ENCODE measurements around the gene GANC.

The GANC gene

DNA sequence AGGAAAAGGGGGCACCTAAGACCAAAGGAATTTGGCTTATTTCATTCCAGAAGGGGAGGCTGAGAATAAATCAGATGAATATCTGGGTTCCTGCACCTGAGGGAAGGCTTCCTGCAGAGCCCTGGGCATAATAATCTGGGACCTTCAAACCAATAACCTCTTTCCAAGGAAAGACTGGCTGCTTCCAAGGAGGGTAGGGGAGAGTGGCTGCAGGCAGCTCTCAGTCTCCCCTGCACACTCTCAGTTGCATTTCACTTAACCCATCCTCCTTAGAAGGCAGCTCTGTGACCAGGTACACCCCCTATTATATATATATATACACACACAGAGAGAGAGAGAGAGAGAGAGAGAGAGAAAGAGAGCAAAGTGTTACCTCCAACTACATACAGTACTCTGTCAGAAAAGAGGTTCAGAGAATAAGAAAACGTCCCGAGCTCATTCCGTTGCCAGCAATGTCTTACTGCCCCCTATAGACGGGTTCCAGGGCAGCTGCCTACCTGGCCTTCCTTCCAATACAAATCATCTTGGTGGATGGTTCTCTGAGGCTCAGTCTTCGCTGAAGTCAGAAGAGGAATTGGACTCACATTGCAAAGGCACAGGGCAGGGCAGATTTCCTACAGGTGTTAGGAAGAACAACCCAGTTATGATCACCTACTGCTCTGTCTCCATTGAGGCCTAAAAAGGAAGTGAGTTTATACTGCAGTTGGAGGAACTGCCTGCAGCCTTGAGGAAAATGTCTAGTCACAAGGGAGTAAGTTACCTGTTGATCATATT is 112.4 kb downstream of the GANC start:
- TF ChIP-seq, protein P1, sequence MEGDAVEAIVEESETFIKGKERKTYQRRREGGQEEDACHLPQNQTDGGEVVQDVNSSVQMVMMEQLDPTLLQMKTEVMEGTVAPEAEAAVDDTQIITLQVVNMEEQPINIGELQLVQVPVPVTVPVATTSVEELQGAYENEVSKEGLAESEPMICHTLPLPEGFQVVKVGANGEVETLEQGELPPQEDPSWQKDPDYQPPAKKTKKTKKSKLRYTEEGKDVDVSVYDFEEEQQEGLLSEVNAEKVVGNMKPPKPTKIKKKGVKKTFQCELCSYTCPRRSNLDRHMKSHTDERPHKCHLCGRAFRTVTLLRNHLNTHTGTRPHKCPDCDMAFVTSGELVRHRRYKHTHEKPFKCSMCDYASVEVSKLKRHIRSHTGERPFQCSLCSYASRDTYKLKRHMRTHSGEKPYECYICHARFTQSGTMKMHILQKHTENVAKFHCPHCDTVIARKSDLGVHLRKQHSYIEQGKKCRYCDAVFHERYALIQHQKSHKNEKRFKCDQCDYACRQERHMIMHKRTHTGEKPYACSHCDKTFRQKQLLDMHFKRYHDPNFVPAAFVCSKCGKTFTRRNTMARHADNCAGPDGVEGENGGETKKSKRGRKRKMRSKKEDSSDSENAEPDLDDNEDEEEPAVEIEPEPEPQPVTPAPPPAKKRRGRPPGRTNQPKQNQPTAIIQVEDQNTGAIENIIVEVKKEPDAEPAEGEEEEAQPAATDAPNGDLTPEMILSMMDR (IDR thresholded peaks at IDR 0.05; ENCODE audit: control extremely low read depth, extremely low read depth, low read depth, missing control alignments) = peak; percentile 64
- ChIA-PET POLR2A (no interaction called here), CTCF (interaction anchor here (0.5 to 2.9 kb wide), 19 partner anchors 8 to 295 kb away, joined by 3 to 13 read pairs (median 3); no protein-coding TSS in a partner anchor)
- peak; percentile 54 for DNase-seq (ENCODE audit: extremely low spot score)

DNA sequence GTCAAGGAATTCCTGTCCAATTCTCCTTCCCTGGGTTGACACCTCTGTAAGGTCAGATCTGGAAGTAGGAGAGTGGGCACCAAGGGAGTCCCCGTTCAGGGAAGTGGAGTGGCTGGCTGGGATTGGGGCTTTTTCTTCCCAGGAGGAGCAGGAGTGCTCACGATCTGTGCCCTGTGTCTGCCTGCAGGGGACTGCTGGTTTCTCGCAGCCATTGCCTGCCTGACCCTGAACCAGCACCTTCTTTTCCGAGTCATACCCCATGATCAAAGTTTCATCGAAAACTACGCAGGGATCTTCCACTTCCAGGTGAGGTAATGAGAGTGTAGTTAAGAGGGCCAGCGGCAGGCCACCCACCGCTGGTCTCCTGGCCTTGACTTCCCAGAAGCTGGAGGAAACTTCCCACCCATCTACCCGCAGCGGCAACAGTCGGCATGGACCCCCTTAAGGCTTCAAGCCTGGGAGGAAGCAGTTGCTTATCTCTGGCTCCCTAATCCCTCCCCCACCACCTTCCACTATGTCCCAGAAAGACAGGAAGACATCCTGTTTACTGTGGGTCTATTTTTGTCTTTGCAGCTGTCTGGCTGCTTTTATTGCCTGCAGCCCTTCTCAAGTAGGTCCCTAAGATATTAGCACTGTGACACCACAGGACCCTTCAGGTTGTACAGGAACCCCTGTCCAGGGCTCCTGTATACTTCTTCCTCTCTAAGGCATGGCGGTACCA is 113.1 kb downstream of the GANC start:
- CTCF ChIA-PET = interaction anchor here (0.8 to 2.9 kb wide), 10 partner anchors 9 to 35 kb away, joined by 3 to 13 read pairs (median 4); no protein-coding TSS in a partner anchor
- TF ChIP-seq, protein P1 (IDR thresholded peaks at IDR 0.05; ENCODE audit: control extremely low read depth, extremely low read depth, low read depth, missing control alignments) = no peak
- POLR2A ChIA-PET = no interaction called here
- DNase-seq (ENCODE audit: extremely low spot score) = no peak

DNA sequence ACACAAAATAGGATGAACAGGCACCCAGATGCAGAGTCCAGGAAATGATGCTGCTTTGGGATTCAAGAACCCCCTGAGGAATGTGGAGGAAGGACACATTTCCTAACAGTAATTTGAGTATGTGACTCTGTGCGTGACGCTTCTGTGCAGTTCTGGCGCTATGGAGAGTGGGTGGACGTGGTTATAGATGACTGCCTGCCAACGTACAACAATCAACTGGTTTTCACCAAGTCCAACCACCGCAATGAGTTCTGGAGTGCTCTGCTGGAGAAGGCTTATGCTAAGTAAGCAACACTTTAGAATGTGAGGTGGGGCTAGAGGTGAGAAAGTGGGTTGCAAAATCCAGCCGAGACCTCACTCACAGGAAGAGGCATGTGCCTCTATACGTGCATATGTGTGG is 114.6 kb downstream of the GANC start:
- ChIA-PET CTCF (interaction anchor here (0.9 to 1.6 kb wide), 5 partner anchors 10 to 283 kb away, joined by 3 to 6 read pairs (median 3); no protein-coding TSS in a partner anchor), POLR2A (no interaction called here)
- no peak for DNase-seq (ENCODE audit: extremely low spot score)
- TF ChIP-seq, protein P1 (IDR thresholded peaks at IDR 0.05; ENCODE audit: control extremely low read depth, extremely low read depth, low read depth, missing control alignments) = no peak

DNA sequence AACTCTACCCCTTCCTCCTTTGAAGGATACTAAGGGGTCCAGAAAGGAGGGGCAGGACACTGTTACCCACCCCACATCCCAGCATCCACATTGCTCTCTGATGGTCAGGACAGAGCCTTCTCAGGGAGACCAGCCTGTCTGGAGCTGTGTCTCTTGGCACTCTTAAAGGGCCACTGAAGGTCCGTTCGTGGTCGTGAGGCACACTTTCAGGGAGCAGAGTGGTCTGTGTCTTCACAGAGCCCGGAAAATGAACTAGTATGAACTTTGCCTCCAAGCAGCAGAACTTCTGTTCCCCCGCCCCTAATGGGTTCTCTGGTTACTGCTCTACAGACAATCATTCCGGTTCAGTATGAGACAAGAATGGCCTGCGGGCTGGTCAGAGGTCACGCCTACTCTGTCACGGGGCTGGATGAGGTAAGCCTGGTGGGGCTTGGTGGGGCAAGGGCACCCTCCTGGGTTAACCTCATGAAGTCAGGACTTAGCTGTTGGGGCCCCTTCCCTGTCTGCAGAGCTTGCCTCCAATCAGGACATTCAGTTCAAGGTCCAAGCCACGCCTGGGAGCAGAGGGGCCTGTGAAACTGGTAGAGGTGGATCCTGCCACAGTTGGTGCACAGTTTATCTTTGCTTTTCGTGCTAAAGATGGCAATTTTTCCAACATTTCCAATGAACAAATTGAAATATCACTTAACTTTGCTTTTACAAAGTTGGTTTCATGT is 119.5 kb downstream of the GANC start:
- TF ChIP-seq, protein P1 (IDR thresholded peaks at IDR 0.05; ENCODE audit: control extremely low read depth, extremely low read depth, low read depth, missing control alignments) = no peak
- DNase-seq (ENCODE audit: extremely low spot score) = no peak
- ChIA-PET CTCF (no interaction called here), POLR2A (interaction anchor here (0.5 kb wide), 1 partner anchor 17 kb away, joined by 3 read pairs; no protein-coding TSS in a partner anchor)

DNA sequence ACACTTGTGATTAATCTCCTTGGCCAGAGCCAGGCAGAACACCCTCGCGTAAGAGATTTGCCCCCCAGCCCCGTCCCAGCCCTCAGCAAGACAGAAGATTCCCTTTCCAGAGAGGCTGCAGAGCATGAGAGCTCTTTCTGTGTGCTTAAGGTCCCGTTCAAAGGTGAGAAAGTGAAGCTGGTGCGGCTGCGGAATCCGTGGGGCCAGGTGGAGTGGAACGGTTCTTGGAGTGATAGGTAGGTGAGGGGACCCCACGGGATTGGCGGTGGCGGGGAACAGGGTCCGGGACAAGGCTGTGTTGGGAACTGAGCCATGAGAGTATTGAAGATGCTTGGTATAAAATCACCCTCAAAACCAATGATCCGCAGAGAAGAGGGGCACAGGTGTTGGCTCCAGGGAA is 121.1 kb downstream of the GANC start:
- no peak for DNase-seq (ENCODE audit: extremely low spot score)
- CTCF ChIA-PET = interaction anchor here (1.4 kb wide), 1 partner anchor 9 kb away, joined by 3 read pairs; no protein-coding TSS in a partner anchor
- TF ChIP-seq, protein P1 (IDR thresholded peaks at IDR 0.05; ENCODE audit: control extremely low read depth, extremely low read depth, low read depth, missing control alignments) = no peak
- POLR2A ChIA-PET = no interaction called here

DNA sequence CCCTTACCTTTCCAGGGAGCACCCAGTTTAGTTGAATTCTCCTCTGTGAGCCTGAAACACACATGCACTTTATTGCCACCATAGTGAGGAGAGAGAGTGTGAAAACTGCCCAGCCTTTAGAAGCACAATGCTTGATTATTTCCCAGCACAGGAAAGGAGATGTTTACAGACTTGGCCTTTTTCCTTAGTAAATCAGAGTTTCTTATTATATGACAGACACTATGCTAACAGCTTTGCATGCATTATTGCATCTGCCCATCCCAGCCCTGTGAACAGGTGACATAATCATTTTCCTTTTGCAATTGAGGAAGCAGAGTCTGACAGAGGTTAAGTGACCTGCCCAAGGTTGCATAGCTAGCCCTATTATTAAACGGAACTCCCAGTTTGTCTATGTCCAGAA is 122.8 kb downstream of the GANC start:
- POLR2A ChIA-PET = no interaction called here
- CTCF ChIA-PET = no interaction called here
- DNase-seq (ENCODE audit: extremely low spot score) = no peak
- TF ChIP-seq, protein P1 (IDR thresholded peaks at IDR 0.05; ENCODE audit: control extremely low read depth, extremely low read depth, low read depth, missing control alignments) = no peak
